Uterus (tissue), 4 donors: Measurements from ENCODE around the gene TRANK1. TPM values are rescaled to one million over a fixed set of nuclear protein-coding genes. Genes with fewer than 3 reads are reported as not detected.

Source experiments
- DNase-seq, 2 donors: peaks; one replicate each; pipeline ENCODE4 v3.0.0-alpha.2; 2019 to 2020
- H3K27ac ChIP-seq, 2 donors: fragments of 200-600 bp; sonication (generic); 1 replicate in 1 of 2; 2 replicates in 1 of 2; pipeline ENCODE4 v1.5.1; 2016 to 2018
- H3K27me3 ChIP-seq, 2 donors: fragments of 200-600 bp; sonication (generic); one replicate each; pipeline ENCODE4 v1.5.1; 2018 to 2019; ENCODE audit warnings: control low read depth in 1 of 2
- H3K36me3 ChIP-seq, 2 donors: fragments of 200-600 bp; sonication (generic); one replicate each; pipeline ENCODE4 v1.5.1; 2019; ENCODE audit warnings: control low read depth in 1 of 2
- H3K4me1 ChIP-seq, 2 donors: fragments of 200-600 bp; sonication (generic); one replicate each; pipeline ENCODE4 v1.5.1; 2018 to 2019; ENCODE audit warnings: control low read depth in 1 of 2
- H3K4me3 ChIP-seq, 2 donors: fragments of 200-600 bp; sonication (generic); 1 replicate in 1 of 2; 2 replicates in 1 of 2; pipeline ENCODE4 v1.5.1; 2018 to 2019; ENCODE audit warnings: mild to moderate bottlenecking in 1 of 2
- H3K9me3 ChIP-seq, 2 donors: fragments of 200-600 bp; sonication (generic); one replicate each; pipeline ENCODE4 v1.5.1; 2019; ENCODE audit warnings: control low read depth in 1 of 2
- POLR2A ChIP-seq, 2 donors: fragments of 450-650 bp; IDR thresholded peaks; one replicate each; pipeline ENCODE4 v1.6.1; 2016; ENCODE audit warnings: antibody characterized with exemption in 2 of 2, mild to moderate bottlenecking in 1 of 2, moderate library complexity in 1 of 2
- intact Hi-C: fragments of 100-400 bp; cut with DNase I; formaldehyde crosslinking; loops from one replicate; pipeline ENCODE4 v1.15.1; 2023; ENCODE audit warnings: low total_unique reads
- total RNA-seq, 4 donors: library from RNA; depleted of rRNA in 3 of 4; stranded (reverse); fragments of >200 nt in 3 of 4; gene quantifications; one replicate each; pipeline versions ENCODE4 v1.1.0 to v1.2.4, GENCODE V29; 2014 to 2023
- TF ChIP-seq, protein P1 (sequence below), 4 experiments: fragments of 200-600 bp in 2 of 4; fragments of 450-650 bp in 2 of 4; sonication (generic) in 2 of 4; IDR thresholded peaks; one replicate each; pipeline ENCODE4 v1.5.1; 2016 to 2019; ENCODE audit warnings: antibody characterized with exemption in 4 of 4, mild to moderate bottlenecking in 2 of 4, moderate library complexity in 1 of 4
- donor health status: DM: yes; HTN: yes; CAD: no.

Gene TRANK1
- total RNA-seq, 4 donors from 2014 or later = 10.6 to 52.1 (median 21.6) TPM

- peaks cover 22 to 24% of the 10 kb centered on the region in 2 donors for H3K4me1 ChIP-seq
Observed at GRCh38 chr3:36991147-36991546, 46.3 kb upstream of the TRANK1 start.

GRCh38 chr3:36989568-36989967 lies 44.7 kb upstream of the TRANK1 start:
- H3K27me3 ChIP-seq = no peaks in the 10 kb centered on the region
- H3K36me3 ChIP-seq = no peaks in the 10 kb centered on the region
- no peak for DNase-seq
- no peak overlapping the region for H3K27ac ChIP-seq
- no peaks in the 10 kb centered on the region for H3K9me3 ChIP-seq
- H3K4me3 ChIP-seq = no peak overlapping the region
- H3K4me1 ChIP-seq = peaks cover 21 to 22% of the 10 kb centered on the region in 2 donors
- intact Hi-C loops = no loop called here
- TF ChIP-seq POLR2A (IDR thresholded peaks at IDR 0.05) = no peak
- TF ChIP-seq, protein P1, sequence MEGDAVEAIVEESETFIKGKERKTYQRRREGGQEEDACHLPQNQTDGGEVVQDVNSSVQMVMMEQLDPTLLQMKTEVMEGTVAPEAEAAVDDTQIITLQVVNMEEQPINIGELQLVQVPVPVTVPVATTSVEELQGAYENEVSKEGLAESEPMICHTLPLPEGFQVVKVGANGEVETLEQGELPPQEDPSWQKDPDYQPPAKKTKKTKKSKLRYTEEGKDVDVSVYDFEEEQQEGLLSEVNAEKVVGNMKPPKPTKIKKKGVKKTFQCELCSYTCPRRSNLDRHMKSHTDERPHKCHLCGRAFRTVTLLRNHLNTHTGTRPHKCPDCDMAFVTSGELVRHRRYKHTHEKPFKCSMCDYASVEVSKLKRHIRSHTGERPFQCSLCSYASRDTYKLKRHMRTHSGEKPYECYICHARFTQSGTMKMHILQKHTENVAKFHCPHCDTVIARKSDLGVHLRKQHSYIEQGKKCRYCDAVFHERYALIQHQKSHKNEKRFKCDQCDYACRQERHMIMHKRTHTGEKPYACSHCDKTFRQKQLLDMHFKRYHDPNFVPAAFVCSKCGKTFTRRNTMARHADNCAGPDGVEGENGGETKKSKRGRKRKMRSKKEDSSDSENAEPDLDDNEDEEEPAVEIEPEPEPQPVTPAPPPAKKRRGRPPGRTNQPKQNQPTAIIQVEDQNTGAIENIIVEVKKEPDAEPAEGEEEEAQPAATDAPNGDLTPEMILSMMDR (IDR thresholded peaks at IDR 0.05) = no peak

More at GRCh38 chr3:36991147-36991546, 46.3 kb upstream of the TRANK1 start:
- no peak for DNase-seq
- Histone ChIP-seq H3K36me3 (no peaks in the 10 kb centered on the region), H3K27ac (peak overlapping the region; percentile 98 to 99), H3K9me3 (no peaks in the 10 kb centered on the region), H3K4me3 (peak overlapping the region; percentile 78 to 88), H3K27me3 (no peaks in the 10 kb centered on the region)
- intact Hi-C loops = no loop called here
- TF ChIP-seq, protein P1 (IDR thresholded peaks at IDR 0.05) = no peak
- no peak for TF ChIP-seq POLR2A (IDR thresholded peaks at IDR 0.05)

DNA sequence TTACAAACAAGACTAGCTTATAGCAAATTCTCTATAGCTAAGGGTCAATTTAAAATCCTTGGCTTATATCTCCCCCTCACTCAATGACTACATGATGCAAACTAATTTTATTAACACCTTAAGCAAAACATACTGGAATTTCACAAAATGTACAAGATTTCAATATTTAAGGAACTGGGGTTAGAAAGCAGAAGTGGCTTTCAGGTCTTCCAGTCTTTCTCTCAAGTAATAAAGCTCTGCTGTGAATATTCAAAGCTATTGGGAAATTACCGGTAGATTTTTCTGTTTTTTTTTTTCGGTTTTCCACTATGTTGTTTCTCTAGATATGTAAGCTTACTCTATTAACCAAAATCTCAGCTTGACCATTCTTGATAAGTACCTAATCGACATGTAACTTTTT lies 44.2 kb upstream of the TRANK1 start:
- TF ChIP-seq, protein P1 (IDR thresholded peaks at IDR 0.05) = no peak
- no peak for TF ChIP-seq POLR2A (IDR thresholded peaks at IDR 0.05)
- H3K4me1 ChIP-seq = peaks cover 18 to 22% of the 10 kb centered on the region in 2 donors

GRCh38 chr3:36988356-36988755 lies 43.5 kb upstream of the TRANK1 start:
- Histone ChIP-seq H3K27ac (no peak overlapping the region), H3K36me3 (no peaks in the 10 kb centered on the region), H3K27me3 (no peaks in the 10 kb centered on the region), H3K9me3 (no peaks in the 10 kb centered on the region), H3K4me3 (no peak overlapping the region), H3K4me1 (peaks cover 18 to 22% of the 10 kb centered on the region in 2 donors)
- no peak for DNase-seq
- no peak for TF ChIP-seq POLR2A (IDR thresholded peaks at IDR 0.05)
- TF ChIP-seq, protein P1 (IDR thresholded peaks at IDR 0.05) = no peak
- intact Hi-C loops = no loop called here

More for the DNA sequence above, 44.2 kb upstream of the TRANK1 start:
- H3K9me3 ChIP-seq = no peaks in the 10 kb centered on the region
- no peaks in the 10 kb centered on the region for H3K36me3 ChIP-seq
- no peak for DNase-seq
- intact Hi-C loops = no loop called here
- H3K27ac ChIP-seq = no peak overlapping the region
- no peaks in the 10 kb centered on the region for H3K27me3 ChIP-seq
- H3K4me3 ChIP-seq = no peak overlapping the region

DNA sequence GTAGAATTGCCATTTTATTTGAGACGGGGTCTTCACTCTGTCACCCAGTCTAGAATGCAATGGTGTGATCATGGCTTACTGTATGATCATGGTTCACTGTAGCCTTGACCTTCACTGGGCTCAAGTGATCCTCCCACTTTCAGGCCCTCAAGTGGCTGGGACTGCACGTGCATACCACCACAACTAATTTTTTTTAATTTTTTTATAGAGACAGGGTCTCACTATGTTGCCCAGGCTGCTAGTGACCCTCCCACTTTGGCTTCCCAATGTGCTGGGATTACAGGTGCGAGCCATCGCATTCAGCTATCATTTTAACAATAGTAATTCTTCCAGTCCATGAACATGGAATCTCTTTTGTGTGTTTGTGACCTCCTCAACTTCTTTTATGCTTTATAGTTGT lies 36.2 kb upstream of the TRANK1 start:
- no peak for TF ChIP-seq POLR2A (IDR thresholded peaks at IDR 0.05)
- TF ChIP-seq, protein P1 (IDR thresholded peaks at IDR 0.05) = no peak
- no peak for DNase-seq
- Histone ChIP-seq H3K27ac (no peak overlapping the region), H3K4me1 (no peaks in the 10 kb centered on the region), H3K27me3 (no peaks in the 10 kb centered on the region), H3K4me3 (no peak overlapping the region), H3K36me3 (no peaks in the 10 kb centered on the region), H3K9me3 (no peaks in the 10 kb centered on the region)
- intact Hi-C loops = no loop called here
